HG03064 (cell line): Measurements from ENCODE around the gene KCNH4.
"Not testable (repeated sequence)": the region's sequence is repeated elsewhere in the genome, so short reads cannot be mapped to it uniquely, and the experiment has no call there.

ENCODE experiments used
- ATAC-seq: cut with Tn5 transposase; IDR thresholded peaks from one replicate; pipeline ENCODE4 v1.9.1; 2021; ENCODE audit warnings: low read depth; ENCODE audit not compliant: unreplicated experiment

Gene KCNH4

GRCh38 chr17:42179911-42180410 is 981 bp downstream of the KCNH4 start:
- no peak for ATAC-seq

- ATAC-seq, result no peak
Observed at GRCh38 chr17:42179335-42179734, 1.6 kb downstream of the KCNH4 start.

DNA sequence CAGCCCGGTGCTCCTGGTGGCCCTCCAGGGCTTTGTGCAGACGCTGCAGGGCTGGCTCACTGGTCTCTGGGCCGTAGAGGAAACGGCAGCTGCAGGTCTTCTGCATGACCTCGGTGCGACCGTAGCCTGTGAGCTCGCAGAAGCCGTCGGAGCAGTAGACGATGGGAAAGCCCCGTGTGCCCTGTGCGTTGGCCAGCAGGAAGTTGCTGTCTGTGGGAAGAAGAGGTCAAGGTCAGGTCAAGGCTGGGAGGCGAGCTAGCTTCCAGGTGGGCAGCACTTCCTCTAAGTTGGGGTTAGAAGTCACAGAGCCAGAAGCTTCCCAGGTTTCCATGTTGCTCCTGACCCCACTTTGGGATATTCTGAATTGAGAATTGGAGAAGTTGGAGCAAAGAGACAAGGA is 2.1 kb downstream of the KCNH4 start:
- ATAC-seq, result no peak

DNA sequence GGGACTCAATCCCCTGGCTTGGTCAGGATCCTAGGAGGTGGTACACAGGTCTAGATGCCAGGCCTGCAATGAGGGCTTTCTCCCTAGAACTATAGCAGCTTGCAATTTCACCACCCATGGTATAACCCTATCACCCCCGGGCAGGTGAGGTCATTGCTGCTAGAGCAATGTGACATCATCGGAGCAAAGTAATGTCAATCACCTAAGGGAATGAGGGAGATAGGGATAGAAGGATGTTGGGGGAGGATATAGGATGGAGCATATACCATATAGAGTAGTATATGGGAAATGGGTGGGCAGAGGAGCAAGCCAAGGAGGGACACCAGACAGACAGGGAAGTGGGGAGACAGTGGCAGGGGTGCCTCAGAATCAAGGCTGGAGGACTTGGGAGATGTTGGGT is 3.3 kb downstream of the KCNH4 start:
- no peak for ATAC-seq

- ATAC-seq, result no peak
Observed at GRCh38 chr17:42174126-42174783, 6.7 kb downstream of the KCNH4 start.

DNA sequence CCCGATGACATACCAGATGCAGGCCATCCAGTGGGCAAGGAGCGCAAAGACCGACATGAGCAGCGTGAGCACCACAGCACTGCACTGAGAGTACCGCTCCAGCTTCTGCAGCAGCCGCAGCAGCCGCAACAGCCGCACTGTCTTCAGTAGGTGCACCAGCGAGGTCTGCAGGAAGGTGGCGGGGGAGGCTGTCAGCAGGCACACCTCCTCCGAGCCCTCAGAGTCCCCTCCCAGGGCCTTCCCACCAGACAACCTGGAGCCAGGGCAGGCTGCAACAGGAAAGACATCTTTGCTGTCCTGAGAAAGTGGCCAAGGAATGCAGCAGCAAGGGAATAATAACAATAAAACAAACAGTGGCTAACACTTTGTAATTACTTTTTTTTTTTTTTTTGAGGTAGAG is 9.1 kb downstream of the KCNH4 start:
- ATAC-seq, result no peak

DNA sequence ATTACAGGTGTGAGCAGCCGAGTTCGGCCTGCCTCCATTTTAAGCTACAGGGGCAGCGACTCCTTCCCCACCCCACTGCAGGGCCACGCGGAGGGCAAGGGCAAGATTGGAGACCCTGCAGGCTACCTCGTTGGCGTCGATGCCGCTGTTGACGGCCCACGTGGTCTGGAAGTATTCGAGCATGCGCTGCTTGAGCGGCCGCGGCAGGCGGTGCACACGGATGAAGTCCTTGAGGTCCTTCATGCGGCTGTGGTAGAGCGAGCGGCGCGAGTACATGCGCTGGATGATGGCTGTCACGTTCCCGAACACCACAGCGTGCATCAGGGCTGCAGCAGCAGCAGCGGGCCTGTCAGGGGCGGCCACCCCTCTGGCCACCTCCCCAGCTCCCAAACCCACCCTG is 11.6 kb downstream of the KCNH4 start:
- no peak for ATAC-seq

GRCh38 chr17:42167807-42168206 is 13.1 kb downstream of the KCNH4 start:
- no peak for ATAC-seq

DNA sequence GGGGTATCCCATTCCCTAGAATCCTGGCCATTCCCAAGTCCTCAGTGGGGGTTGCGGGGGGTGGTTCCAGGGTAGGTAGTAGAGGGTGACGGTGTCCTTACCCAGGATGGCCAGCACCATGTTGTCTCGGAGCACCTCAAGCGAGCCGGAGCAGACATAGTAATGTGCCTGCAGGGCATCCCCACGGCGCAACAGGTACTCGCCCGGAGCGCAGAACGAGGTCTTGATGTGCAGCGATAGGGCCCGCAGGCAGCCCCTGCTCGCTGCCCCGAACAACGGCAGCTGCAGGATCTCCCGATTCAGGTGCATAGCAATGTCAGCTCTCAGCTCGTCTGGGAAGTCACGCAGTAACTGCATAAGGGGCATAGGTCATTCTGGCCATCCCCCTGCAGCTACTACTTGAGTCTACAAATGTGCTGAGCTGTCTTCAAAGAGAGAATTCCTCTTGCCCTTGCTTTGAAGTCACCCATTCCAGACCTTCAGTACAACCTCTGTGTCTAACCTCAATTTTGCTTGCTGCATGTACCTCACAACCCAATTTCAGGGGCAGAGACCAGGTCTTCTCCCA is 14.7 kb downstream of the KCNH4 start:
- no peak for ATAC-seq

DNA sequence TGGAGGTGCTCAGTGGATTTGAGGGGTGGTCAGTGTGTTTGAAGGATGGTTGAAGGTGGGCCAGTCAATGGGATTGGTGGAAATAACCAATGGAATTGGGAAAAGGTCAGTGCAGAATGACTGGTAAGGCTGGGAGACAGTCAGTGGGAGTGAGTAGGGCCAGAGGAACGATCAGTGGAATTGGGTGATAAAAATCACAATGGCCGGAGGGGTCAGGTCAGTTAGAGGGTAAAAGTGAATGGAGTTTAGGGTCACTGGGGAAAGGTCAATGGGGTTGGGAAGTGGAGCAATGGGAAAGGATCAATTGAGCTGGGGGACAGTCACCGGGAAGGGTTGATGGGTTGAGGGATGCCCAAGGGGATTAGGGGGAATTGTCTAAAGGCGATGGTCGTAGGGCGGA is 15.2 kb downstream of the KCNH4 start:
- ATAC-seq, result no peak

GRCh38 chr17:42163696-42164407 is 17.1 kb downstream of the KCNH4 start:
- ATAC-seq, result no peak

GRCh38 chr17:42163113-42163512 is 17.8 kb downstream of the KCNH4 start:
- ATAC-seq, result no peak

DNA sequence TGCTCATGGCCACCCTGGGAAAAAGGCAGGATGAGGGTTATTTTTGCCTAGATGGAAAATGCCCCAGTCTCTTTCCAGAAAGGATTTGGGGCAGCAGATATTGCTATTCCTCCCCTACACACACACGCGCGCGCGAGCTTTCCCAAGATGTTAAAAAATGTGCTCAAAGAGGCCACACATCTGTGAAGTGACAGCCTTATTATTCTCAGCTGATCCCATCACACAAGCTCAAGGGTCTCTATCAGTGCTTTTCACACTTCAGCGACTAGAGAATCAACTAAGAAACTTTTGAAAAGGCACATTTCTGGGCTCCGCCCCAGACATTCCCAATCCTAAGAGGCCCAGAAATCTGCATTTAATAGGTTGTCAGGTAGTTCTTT is 20.4 kb downstream of the KCNH4 start:
- ATAC-seq, result no peak

- ATAC-seq, result no peak
Observed at GRCh38 chr17:42159796-42160530, 21.0 kb downstream of the KCNH4 start.

DNA sequence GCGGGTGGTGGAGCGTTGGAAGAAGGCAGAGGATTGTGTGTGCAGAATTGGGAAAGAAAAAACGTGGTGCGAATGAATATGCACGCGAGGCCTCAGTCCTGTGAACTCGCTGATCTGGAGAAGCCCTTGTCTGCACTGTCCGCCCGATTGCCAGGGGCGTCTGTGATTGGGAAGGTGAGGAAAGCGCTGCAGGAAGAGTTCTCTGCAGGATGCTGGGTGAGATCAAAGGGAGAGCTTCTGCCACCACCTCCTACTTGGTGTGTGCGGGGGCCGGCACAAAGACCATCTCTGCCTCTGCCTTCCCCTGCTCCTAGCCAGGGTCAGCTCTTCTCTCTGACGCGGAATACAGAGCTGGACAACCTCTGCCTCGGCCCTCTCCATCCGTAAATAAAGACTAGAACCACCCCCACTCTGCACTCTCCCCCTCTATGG is 25.3 kb downstream of the KCNH4 start:
- no peak for ATAC-seq

GRCh38 chr17:42153919-42154742 is 26.8 kb downstream of the KCNH4 start:
- ATAC-seq, result no peak

DNA sequence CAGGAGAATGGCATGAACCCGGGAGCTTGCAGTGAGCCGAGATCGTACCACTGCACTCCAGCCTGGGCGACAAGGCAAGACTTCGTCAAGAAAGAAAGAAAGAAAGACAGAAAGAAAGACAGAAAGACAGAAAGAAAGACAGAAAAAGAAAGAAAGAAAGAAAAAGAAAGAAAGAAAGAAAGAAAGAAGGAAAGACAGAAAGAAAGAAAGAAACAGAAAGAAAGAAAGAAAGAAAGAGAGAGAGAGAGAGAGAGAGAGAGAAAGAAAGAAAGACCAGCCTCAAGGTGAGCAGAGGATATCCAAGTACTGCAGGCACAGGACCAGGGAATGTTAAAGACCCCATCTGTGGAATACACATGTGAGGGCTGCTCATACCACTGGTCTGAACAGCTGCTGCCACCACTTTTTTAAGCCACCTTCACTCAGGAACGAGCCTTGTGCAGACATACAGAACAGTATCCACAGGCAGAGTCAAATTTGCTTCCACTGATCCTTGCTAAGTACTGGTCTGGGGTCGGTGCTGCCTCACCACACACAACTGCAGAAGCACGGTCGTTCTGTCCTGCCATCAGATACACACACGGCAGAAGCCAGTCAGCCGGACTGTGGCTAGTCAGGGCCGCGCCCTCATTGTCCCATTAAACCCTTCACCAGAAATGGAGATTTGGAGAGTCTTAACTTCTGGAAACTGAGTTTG is 33.9 kb downstream of the KCNH4 start:
- no peak for ATAC-seq

DNA sequence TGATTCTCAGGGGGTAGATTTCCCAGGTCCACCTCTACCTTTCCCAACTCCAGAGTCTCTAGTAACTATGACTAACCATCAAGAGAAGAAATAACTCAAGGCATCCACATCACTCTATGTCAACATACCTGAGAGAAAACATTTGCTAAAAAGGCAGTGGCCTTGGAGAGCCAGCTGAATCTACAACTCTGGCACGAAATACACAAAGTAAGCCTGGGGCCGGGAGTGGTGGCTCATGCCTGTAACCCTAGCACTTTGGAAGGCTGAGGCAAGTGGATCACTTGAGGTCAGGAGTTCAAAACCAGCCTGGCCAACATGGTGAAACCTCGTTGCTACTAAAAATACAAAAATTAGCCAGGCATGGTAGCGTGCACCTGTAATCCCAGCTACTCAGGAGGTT is 37.8 kb downstream of the KCNH4 start:
- ATAC-seq, result not testable (repeated sequence)

- no peak for ATAC-seq
Observed at GRCh38 chr17:42142371-42142896, 38.5 kb downstream of the KCNH4 start.

DNA sequence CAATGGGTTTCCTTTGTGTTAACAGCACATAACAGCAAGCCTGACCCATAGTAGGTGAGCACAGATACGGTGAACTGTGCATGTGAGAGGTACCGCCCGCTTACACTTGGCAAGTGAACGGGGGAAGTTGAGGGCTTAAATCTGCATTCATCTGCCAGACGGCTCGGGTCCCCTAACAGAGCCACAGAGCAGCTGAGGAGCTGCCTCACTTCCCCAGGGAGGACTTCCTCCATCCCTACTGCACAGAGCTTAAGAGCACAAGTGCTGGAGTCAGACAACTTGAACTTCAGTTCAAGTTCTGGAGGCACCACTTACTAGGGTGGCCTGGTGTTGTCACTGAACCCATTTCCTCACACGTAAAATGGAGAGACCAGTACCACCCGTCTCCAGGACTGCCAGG is 39.6 kb downstream of the KCNH4 start:
- ATAC-seq, result no peak
